ENCODE data around the gene ZNF428. TPM values are rescaled to one million over a fixed set of nuclear protein-coding genes. Genes with fewer than 3 reads are reported as not detected.

ZNF428 gene
- total RNA-seq, 4 donors from 2014 or later, result 33.9 to 54.1 (median 45.0) TPM

GRCh38 chr19:43575955-43576878 is 43.2 kb downstream of the ZNF428 start:
- peaks cover 0 to 23% of the 10 kb centered on the region in 2 donors for H3K36me3 ChIP-seq
- ATAC-seq, result peak; percentile 1
- 59 to 76% methylated on average over 15 to 28 of the region's 37 CpGs for WGBS, 2 donors (ENCODE audit: low coverage in 1 of 2)
- H3K4me3 ChIP-seq, result peak overlapping the region; percentile 83 to 99
- no peaks in the 10 kb centered on the region for H3K27me3 ChIP-seq
- peaks cover 0 to 53% (median 6%) of the 10 kb centered on the region in 3 donors for H3K4me1 ChIP-seq
- no peaks in the 10 kb centered on the region for H3K9me3 ChIP-seq
- H3K27ac ChIP-seq, result peak overlapping the region; percentile 80 to 88 (median 84)
- TF ChIP-seq EP300 (IDR thresholded peaks at IDR 0.05) (no peak), POLR2AphosphoS5 (IDR thresholded peaks at IDR 0.05) (no peak), POLR2A (IDR thresholded peaks at IDR 0.05) (no peak), CTCF (IDR thresholded peaks at IDR 0.05) (no peak)

- Histone ChIP-seq H3K9me3 (no peaks in the 10 kb centered on the region), H3K36me3 (peaks cover 0 to 31% of the 10 kb centered on the region in 2 donors), H3K27me3 (no peaks in the 10 kb centered on the region), H3K27ac (peak within 1 kb of the TSS; percentile 86 to 95 (median 88)), H3K4me3 (peak within 1 kb of the TSS; percentile 83 to 99), H3K4me1 (peaks cover 0 to 45% (median 4%) of the 10 kb centered on the region in 3 donors)
- TF ChIP-seq EP300 (IDR thresholded peaks at IDR 0.05), result no peak
- TF ChIP-seq POLR2AphosphoS5 (IDR thresholded peaks at IDR 0.05), result peak; percentile 47
- peak in 1 of 2 donors; percentile 52 for TF ChIP-seq POLR2A (IDR thresholded peaks at IDR 0.05)
- TF ChIP-seq CTCF (IDR thresholded peaks at IDR 0.05), result peak in 1 of 4 experiments; percentile 9
- WGBS, 2 donors (ENCODE audit: low coverage in 1 of 2), result 0% methylated on average over 10 to 13 of the region's 51 CpGs
- peak; percentile 99 for ATAC-seq
Observed at GRCh38 chr19:43575156-43575950, 44.1 kb downstream of the ZNF428 start, which contains the start of the genes PINLYP and XRCC1. Gene PINLYP (plus strand): TSS chr19:43575801. CDS start chr19:43577192, 1,391 bp downstream. Gene XRCC1 (minus strand): TSS chr19:43575527. CDS start chr19:43575458, 69 bp downstream.

GRCh38 chr19:43574424-43575155 is 44.8 kb downstream of the ZNF428 start:
- ATAC-seq, result no peak
- Histone ChIP-seq H3K9me3 (no peaks in the 10 kb centered on the region), H3K4me3 (peak overlapping the region; percentile 83 to 99), H3K36me3 (peaks cover 0 to 38% of the 10 kb centered on the region in 2 donors), H3K27ac (peak overlapping the region; percentile 86 to 95 (median 88)), H3K4me1 (peaks cover 0 to 37% (median 4%) of the 10 kb centered on the region in 3 donors), H3K27me3 (no peaks in the 10 kb centered on the region)
- 20 to 26% methylated on average over 10 to 11 of the region's 12 CpGs for WGBS, 2 donors (ENCODE audit: low coverage in 1 of 2)
- TF ChIP-seq POLR2AphosphoS5 (IDR thresholded peaks at IDR 0.05) (no peak), POLR2A (IDR thresholded peaks at IDR 0.05) (no peak), EP300 (IDR thresholded peaks at IDR 0.05) (no peak), CTCF (IDR thresholded peaks at IDR 0.05) (no peak)

- H3K4me3 ChIP-seq, result no peak overlapping the region
- WGBS, 2 donors (ENCODE audit: low coverage in 1 of 2), result 67 to 92% methylated on average over 3 of the region's 3 CpGs
- H3K36me3 ChIP-seq, result peaks cover 0 to 43% of the 10 kb centered on the region in 2 donors
- peaks cover 0 to 36% (median 4%) of the 10 kb centered on the region in 3 donors for H3K4me1 ChIP-seq
- TF ChIP-seq POLR2AphosphoS5 (IDR thresholded peaks at IDR 0.05) (no peak), POLR2A (IDR thresholded peaks at IDR 0.05) (no peak), EP300 (IDR thresholded peaks at IDR 0.05) (no peak), CTCF (IDR thresholded peaks at IDR 0.05) (no peak)
- no peak overlapping the region for H3K27ac ChIP-seq
- no peaks in the 10 kb centered on the region for H3K9me3 ChIP-seq
- no peaks in the 10 kb centered on the region for H3K27me3 ChIP-seq
- no peak for ATAC-seq
Observed at GRCh38 chr19:43572171-43572588, 47.2 kb downstream of the ZNF428 start.

Measured in gastroesophageal sphincter (tissue), 4 donors.